NCI-H748 (cell line): Measurements from ENCODE around the gene ITPR2.
"Not testable (repeated sequence)": the region's sequence is repeated elsewhere in the genome, so short reads cannot be mapped to it uniquely, and the experiment has no call there.

Source experiments
- DNase-seq: peaks from one replicate; lab custom pipeline; 2025; ENCODE audit not compliant: unreplicated experiment; lab: John Stamatoyannopoulos, UW

The ITPR2 gene

DNA sequence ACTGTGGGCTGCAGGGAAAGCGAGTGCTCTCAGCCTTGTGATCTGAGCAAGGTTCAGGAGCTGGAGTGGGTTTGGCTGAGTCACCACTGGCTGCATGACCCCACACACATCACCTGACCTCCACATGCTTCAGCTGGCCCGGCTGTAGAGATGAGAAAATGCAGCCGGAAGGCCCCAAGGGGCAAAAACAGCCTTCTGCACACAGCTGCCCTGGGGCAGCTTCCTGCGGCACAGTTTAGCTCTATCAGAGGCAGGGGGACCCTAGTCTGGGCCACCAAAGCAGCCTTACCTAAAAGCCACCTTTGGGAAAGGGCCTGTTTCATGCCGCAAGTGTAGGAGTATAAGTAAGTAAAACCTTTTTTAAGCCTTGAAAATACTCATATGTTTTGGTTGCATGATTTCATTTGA, 514.3 kb downstream of the ITPR2 start:
- no peak for DNase-seq

DNA sequence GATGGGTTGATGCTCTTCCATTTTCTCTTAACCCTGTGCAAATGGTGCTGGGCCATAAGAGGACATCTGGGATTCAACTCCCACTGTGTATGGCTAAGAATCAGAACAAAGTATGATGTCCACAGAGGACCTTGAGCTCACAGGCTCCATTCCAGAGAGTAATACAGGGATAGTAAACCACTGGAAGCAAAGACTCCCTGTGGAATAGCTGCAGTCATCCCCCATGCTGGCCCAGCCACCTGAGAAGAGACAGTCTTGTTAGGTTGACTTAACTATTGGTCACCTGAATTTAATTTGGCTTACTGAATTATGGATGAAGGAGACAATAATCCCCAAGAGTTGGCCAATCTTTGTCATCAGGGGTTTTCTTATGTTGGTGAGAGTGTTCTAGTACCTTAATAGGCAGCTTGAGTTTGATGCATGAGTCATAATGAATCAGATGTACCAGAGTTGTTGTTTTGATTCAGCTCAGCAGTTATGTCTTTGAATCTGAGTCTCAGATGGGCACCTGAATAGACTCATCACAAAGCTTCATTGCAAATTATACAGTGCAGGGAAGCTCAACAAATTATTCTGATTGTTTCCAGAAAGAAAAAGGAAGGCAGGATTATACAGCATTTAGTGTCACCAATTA, 514.9 kb downstream of the ITPR2 start:
- no peak for DNase-seq

DNA sequence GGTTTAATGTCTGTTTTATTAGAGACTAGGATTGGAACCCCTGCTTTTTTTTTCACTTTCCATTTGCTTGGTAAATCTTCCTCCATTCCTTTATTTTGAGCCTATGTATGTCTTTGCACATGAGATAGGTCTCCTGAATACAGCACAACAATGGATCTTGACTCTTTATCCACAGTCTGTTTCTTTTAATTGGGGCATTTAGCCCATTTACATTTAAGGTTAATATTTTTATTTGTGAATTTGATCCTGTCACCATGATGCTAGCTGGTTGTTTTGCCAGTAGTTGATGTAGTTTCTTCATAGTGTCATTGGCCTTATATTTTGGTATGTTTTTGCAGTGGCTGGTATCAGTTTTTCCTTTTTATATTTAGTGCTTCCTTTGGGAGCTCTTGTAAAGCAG, 518.9 kb downstream of the ITPR2 start:
- not testable (repeated sequence) for DNase-seq

DNA sequence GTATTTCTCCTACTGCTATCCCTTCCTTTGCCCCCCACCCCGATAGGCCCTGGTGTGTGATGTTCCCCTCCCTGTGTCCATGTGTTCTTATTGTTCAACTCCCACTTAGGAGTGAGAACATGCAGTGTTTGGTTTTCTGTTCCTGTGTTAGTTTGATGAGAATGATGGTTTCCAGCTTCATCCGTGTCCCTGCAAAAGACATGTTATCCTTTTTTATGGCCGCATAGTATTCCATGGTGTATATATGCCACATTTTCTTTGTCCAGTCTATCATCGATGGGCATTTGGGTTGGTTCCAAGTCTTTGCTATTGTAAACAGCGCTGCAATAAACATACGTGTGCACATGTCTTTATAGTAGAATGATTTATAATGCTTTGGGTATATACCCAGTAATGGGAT, 522.5 kb downstream of the ITPR2 start:
- DNase-seq = not testable (repeated sequence)

DNA sequence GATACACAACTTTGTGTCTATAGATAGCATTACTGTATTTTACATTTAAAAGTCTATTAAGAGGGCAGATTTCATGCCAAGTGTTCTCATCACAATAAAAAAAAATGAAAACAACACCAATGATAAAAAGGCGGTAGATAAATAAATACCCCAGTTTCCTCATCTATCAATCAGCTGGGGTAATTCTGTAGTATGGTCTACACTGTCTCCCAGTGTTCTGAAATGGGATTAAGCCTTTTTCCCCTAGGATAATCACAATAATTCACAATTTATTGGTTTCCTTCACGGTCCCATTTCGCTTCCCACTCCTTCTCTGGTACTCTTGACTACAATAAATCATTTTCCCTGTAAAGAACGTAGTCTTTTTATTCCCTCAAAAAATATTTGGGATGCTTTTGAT, 523.4 kb downstream of the ITPR2 start:
- DNase-seq = no peak

DNA sequence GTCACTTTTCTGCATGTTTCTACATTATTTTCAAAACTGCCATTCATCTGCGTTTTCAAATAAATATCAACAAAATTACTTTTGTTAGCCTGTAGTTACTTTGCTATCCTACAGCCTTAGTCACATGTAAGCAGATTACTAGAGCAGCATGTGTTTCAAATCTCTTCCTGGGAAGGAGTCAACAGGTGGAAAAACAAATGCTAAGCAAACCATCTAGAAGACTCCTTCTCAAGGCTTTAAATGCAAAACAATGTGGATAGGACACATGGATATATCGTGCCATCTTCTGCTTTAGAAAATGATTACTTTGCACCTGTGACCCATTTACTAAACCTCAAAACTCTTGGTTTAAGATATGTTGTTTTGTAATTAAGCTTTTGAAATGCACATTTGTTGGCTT, 528.7 kb downstream of the ITPR2 start:
- no peak for DNase-seq

DNA sequence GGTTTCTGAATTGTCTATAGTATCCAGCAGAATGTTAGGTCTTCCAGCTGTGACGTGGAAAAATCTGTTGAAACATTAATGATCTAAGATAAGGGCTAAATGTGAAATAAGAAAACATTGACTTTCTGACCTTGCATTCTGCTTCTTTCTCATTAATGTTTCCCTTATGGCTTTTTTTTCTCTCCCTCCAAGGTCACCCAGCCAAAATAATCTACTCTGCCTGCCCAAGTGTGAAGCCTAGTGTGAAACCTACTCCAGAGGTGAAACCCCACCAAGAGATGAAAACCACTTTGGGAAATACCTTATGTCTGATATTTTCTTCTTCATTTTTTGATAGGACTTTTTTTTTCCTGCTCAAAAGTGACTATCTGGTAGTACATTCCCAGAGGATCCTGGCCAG, 529.6 kb downstream of the ITPR2 start:
- DNase-seq = no peak

DNA sequence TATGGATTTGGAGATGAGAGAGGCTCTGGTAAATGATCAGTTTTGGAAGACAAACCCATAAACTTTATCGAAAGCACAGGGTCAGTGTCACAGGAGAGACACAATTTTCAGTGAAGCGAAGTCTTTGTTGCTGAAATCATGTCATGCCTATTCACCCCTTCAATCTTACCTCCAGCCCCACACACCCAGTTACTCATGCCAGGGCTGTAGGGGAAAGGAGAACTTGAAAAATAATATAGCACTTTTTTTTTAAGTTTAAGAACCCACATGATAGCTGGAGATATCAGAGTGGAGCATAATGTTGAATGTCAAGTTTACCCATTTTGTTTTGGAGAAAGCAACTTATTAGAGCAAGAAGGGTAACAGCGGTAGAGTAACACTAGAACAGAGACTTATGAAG, 530.2 kb downstream of the ITPR2 start:
- no peak for DNase-seq

DNA sequence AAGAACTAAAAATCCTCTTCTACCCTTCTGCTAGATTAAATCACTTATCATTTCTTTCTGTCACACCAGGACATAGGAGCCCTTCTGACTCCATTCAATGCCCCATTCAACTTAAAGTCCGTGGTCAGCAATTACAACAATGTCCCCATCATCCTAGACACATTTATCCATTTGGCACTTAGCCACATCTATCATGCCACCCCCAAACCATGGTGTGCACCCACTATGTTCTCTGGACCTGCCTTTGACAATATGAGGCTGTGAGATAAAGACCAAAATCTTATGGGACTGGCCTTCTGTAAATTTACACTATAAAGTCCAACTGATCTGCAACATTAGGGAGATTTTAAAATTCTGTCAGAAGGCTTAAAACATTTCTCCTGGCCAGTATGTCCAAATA, 533.2 kb downstream of the ITPR2 start:
- DNase-seq = no peak

DNA sequence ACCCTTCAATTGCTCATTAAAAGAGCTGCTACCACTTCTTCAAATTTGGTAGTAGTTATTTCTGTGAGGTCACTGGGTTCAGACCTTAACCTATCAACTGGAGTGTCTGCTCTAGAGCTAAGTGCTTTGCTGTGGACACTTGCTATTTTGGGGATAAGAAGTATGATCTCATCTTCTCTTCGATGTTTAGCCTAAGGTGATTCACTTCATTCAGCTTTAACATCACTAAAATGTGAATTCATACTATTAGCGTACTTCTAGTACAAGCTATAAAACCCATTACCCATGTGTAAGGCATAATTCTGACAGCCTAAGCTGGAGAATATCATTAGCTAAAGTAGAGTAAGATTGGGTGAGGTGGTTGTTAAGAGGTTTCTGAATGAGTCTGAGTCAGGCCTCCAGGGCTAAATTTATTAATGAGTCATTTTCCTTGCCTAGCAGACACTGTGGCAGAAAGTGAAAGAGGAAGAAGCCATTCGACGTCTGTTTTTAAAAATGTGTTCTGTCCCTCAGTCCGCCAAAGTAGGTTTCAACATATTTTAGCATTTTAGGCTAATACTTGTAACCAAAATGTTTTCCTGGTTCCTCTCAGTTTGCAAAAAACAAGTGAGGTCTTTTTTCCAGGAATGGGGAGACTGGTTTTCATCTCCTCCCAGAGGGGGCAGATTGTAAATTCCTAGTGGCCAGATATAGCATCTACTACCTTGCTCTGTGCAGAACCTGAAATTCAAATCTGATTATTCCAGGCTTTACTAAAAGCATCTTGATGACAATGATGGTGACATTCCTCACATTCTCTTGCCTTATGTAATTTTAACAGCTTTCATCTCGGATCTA, 534.0 kb downstream of the ITPR2 start:
- no peak for DNase-seq

DNA sequence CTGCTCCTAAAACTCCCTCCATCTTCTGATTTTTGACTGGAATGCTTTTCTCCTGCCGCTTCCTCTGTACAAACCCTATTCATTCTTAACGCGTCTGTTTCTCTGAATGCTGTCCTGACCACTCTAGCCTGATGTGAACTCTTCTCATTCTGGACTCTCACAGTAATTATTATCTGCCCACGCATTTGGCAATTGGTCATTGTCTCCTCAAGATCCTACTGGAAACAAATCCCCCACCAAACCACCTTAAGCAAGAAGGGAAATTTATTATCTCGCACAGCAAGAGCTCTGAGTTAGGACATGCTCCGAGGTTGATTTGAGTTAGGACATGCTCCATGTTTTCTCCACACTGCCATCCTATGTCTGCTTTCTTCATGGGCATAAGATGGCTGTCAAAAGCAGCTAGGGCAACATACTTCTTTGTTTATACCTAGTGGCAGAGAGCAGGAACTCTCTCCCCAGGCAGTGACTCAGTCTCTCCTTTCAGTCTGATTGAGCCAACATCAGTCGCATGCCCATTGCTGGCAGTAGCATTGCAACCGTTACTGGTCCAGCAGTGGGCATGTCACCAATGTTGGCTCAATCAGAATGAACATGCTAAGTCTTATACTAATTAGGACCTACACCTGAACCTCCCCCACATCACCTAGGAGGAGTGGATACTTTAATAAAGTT, 535.5 kb downstream of the ITPR2 start:
- DNase-seq = no peak

DNA sequence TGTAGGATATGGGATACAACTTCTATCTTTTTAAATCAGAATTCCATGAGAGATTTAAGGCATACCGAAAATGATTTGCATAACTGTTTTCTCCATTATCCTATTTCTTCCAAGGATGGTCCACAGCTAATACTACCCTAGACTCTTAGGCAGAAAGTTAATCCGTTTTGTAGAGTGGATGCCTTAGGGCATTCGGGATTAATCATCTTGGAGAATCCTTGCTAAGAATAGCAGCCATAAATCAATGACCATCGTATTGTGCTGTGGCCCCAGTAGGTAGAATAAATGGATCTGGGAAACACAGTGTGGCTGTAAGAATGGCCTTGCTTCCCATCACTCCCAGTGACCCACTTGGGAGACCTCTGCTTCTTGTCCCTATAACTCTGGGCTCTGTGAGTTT, 538.0 kb downstream of the ITPR2 start:
- no peak for DNase-seq

DNA sequence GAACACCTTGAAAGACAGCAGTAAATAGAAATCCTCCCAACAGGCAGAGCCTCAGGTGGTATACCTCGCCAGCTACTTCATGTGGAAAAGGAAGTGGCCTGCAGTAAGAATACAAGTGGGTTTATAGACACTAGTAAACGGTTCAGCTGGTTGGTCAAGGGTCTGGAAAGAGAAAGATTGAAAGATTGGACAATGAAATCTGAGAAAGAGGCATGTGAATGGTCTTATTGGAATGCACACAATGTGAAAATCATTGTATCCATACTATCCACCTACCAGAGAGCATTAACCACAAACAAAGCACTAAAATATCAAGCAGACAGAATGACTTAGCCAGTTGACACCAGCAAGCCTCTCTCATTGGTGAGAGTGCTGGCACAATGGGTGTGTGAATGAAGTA, 539.4 kb downstream of the ITPR2 start:
- no peak for DNase-seq

DNA sequence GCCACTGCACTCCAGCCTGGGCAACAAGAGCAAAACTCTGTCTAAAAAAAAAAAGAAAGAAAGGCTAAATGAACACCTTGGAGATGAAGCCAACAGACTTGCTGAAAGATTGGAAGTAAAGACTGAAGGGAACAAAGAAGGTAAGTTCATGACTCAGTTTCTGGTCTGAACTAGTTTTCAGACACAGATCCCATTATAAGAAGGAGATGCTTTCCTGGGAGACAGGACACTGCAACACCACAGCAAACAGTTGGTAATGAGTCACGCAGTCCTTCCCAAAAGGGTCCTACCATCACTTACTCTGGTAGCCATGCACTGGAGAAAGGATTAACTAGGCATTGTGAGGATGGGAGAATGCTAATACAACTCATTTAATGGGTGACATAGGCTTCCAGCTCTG, 540.4 kb downstream of the ITPR2 start:
- no peak for DNase-seq

DNA sequence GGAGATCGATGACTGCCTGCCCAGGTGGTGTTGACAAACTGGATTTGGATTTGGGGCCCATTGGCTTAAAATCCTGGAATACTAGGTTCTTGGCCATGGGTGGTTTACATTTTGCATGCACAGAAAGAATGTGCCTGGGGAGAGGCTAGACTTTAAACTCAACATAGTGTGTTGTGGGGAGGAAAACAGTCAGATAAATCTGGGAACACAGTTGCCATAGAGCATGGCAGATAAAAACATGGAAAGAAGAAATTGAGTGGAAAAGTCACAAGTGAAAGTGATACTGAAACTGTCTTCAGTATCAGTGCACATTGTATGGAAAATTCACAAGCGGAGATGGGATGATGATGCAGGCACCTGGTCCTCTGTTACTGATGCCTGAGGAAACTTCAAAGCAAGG, 542.4 kb downstream of the ITPR2 start:
- DNase-seq = no peak

DNA sequence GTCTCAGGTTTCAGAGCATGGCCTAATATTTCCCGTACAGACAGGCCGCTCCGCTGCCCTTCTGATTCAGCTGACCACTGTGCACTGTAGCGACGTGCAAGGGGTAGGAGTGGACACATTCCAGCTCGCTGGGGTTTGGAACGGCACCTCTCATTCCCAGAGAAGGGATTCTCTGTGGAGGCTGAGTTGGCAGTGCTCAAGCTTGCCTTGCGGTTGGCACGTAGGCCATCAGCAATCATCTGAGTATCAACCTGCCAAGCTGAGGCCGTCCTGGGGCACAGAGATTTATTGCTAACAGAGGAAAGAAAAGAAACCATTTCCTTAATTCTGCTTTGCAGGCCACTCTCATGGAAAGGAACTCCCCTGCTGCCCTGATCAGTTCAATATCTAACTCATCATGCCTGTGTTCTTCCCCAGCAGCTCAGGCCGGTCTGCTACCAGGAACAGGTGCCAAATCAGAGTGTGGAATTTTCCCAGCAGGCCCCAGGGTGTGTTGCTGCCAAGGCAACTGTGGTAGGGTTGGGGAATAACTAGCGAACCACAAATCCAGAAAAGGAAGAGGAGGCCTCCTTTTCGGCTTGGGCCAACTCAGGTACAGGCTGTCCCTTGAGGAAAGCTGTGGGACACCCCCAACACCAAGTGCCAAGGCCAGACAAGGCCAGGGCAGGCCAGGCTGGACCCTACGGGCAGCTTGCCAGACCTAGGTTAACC, 545.2 kb downstream of the ITPR2 start:
- no peak for DNase-seq
